Vein endothelial cell (primary cell): ENCODE measurements around the gene ZMYND15. TPM values are rescaled to one million over a fixed set of nuclear protein-coding genes. Genes with fewer than 3 reads are reported as not detected.

ENCODE experiments used
- total RNA-seq: library from RNA; depleted of rRNA; stranded (reverse); fragments of >200 nt; gene quantifications from 2 replicates; pipeline ENCODE4 v1.2.3, GENCODE V29; 2012

Gene ZMYND15
- under 0.01 TPM in 1 of 2 replicates, not detected in the other for total RNA-seq

GRCh38 chr17:4739122-4740024, at the start of gene ZMYND15, which contains the start of gene CXCL16:
ZMYND15 (plus strand) TSS chr17:4739833; CDS start chr17:4740549, 716 bp downstream.
CXCL16 (minus strand) TSS chr17:4739928; CDS start chr17:4739339, 589 bp downstream.

GRCh38 chr17:4709794-4710692, 29.6 kb upstream of the ZMYND15 start, which contains the start of gene ARRB2:
ARRB2 (plus strand) TSS chr17:4710632; CDS start chr17:4710722, 90 bp downstream.

GRCh38 chr17:4771519-4772234, 32.0 kb downstream of the ZMYND15 start, which contains the start of gene TM4SF5:
TM4SF5 (plus strand) TSS chr17:4771886; CDS start chr17:4771923, 37 bp downstream.

GRCh38 chr17:4786106-4786511, 46.5 kb downstream of the ZMYND15 start, which contains the start of gene VMO1:
VMO1 (minus strand) TSS chr17:4786364; CDS start chr17:4786352, 12 bp downstream.

GRCh38 chr17:4788807-4789700, 49.4 kb downstream of the ZMYND15 start, which contains the start of gene GLTPD2:
GLTPD2 (plus strand) TSS chr17:4788964; CDS start chr17:4789012, 48 bp downstream.

Other genes starting within 250 kb of the ZMYND15 start
- 36.3 and 44.2 TPM in 2 replicates for gene SPNS2, start 241.0 kb upstream of the ZMYND15 start, total RNA-seq
- 83.1 and 85.3 TPM in 2 replicates for gene MYBBP1A, start 184.4 kb upstream of the ZMYND15 start, total RNA-seq
- not detected in 2 replicates for gene GGT6, start 179.3 kb upstream of the ZMYND15 start, total RNA-seq
- not detected in 2 replicates for gene SMTNL2, start 155.3 kb upstream of the ZMYND15 start, total RNA-seq
- not detected in 2 replicates for gene ALOX15, start 98.2 kb upstream of the ZMYND15 start, total RNA-seq
- 26.5 and 29.7 TPM in 2 replicates for gene PELP1, start 35.7 kb upstream of the ZMYND15 start, total RNA-seq
- gene ARRB2, start 29.2 kb upstream of the ZMYND15 start, total RNA-seq: 11.8 and 12.4 TPM in 2 replicates
- gene MED11, start 8.4 kb upstream of the ZMYND15 start, total RNA-seq: 13.8 and 14.4 TPM in 2 replicates
- 2.0 and 3.9 TPM in 2 replicates for gene CXCL16, start 95 bp downstream of the ZMYND15 start, total RNA-seq
- gene TM4SF5, start 32.1 kb downstream of the ZMYND15 start, total RNA-seq: not detected in 2 replicates
- gene VMO1, start 46.5 kb downstream of the ZMYND15 start, total RNA-seq: not detected in 2 replicates
- not detected in 2 replicates for gene GLTPD2, start 49.1 kb downstream of the ZMYND15 start, total RNA-seq
- gene PSMB6, start 56.3 kb downstream of the ZMYND15 start, total RNA-seq: 154 and 158 TPM in 2 replicates
- gene PLD2, start 67.3 kb downstream of the ZMYND15 start, total RNA-seq: 35.3 and 38.9 TPM in 2 replicates
- gene MINK1, start 93.5 kb downstream of the ZMYND15 start, total RNA-seq: 57.6 and 66.6 TPM in 2 replicates
- gene C17orf107, start 159.7 kb downstream of the ZMYND15 start, total RNA-seq: 1.1 and 1.3 TPM in 2 replicates
- 0.65 and 3.0 TPM in 2 replicates for gene CHRNE, start 163.3 kb downstream of the ZMYND15 start, total RNA-seq
- not detected in 2 replicates for gene GP1BA, start 192.4 kb downstream of the ZMYND15 start, total RNA-seq
- gene SLC25A11, start 200.2 kb downstream of the ZMYND15 start, total RNA-seq: 40.4 and 59.4 TPM in 2 replicates
- gene RNF167, start 200.4 kb downstream of the ZMYND15 start, total RNA-seq: 39.5 and 40.2 TPM in 2 replicates
- 506 and 560 TPM in 2 replicates for gene PFN1, start 208.7 kb downstream of the ZMYND15 start, total RNA-seq
- gene ENO3, start 211.3 kb downstream of the ZMYND15 start, total RNA-seq: 1.5 and 1.6 TPM in 2 replicates
- 40.2 and 45.6 TPM in 2 replicates for gene SPAG7, start 228.0 kb downstream of the ZMYND15 start, total RNA-seq
- gene CAMTA2, start 247.8 kb downstream of the ZMYND15 start, total RNA-seq: 8.2 and 10.0 TPM in 2 replicates